Hepatocyte (in vitro differentiated cells): ENCODE results near the gene UNC5CL.

Experiments used
- CTCF ChIP-seq: fragments of 200-600 bp; sonication (generic); IDR thresholded peaks from 2 replicates; pipeline ENCODE4 v1.5.1; 2016; ENCODE audit warnings: antibody characterized with exemption, mild to moderate bottlenecking; ENCODE audit not compliant: poor library complexity
- EZH2 ChIP-seq: fragments of 200-600 bp; sonication (generic); IDR thresholded peaks from 2 replicates; pipeline ENCODE4 v1.6.1; 2016; ENCODE audit warnings: antibody characterized with exemption, mild to moderate bottlenecking, borderline replicate concordance
- EZH2phosphoT487 ChIP-seq: fragments of 200-600 bp; sonication (generic); IDR thresholded peaks from one replicate; pipeline ENCODE4 v1.6.1; 2018; ENCODE audit warnings: antibody characterized with exemption, mild to moderate bottlenecking, low read depth, moderate library complexity; ENCODE audit not compliant: unreplicated experiment, severe bottlenecking

GRCh38 chr6:41075651-41076626 lies 36.9 kb upstream of the UNC5CL start:
- TF ChIP-seq CTCF: no peak
- TF ChIP-seq EZH2phosphoT487: no peak
- TF ChIP-seq EZH2: no peak
